ENCODE results near the gene DNAH2. TPM values are rescaled to one million over a fixed set of nuclear protein-coding genes. Genes with fewer than 3 reads are reported as not detected.

The DNAH2 gene
- total RNA-seq, 2 donors from 2014 or later: 0.09 to 4.9 TPM

DNA sequence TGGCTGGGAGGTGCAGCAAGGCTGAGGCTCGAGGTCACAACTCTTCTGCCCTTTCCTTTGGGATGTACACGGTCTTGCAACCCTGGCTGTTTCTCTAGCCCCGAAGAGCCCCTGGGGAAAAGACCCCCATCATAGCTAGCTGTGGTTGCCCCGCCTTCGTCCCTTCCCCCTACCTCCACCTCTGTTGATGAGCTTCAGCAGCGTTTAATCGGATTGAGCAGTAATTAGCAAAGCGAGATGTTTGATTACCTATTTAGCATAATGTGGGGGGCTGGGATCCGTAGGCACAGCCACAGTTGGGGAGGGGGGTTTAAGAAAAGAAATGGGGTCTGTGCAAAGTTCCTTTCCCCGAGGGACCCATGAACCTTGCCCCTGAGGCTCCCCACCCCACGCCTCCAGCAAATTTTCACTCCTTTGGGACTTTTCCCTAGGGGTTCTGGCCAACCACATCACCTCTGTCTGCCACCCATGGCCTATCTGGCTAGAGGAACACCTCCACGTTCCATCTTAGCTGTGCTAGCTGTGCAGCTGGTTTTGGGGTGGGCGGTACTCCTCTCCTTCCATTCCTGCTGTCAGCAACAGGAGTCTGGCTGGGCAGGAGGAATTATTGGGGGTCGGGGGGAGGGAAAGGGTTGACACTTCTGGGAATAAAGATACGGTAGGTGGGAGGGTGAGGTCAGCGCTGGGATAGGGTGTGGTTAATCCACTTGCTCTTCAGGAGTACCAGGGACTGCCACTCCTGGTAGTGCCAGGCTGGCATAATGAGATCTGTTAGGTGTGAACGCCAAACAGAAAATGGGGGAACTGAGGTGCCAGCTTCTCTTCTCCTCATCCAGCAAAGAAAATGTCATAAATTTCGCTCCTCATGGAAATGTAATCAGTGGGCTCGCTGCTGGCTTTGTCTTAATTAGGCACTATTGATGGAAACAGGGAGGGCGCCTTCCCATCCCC lies 1.3 kb upstream of the DNAH2 start:
- Histone ChIP-seq H3K36me3 (no peaks in the 10 kb centered on the region), H3K4me3 (peak overlapping the region; percentile 38 to 41), H3K27ac (peak overlapping the region; percentile 41 to 57), H3K9me3 (no peaks in the 10 kb centered on the region), H3K27me3 (replicated peaks; ENCODE audit: insufficient read depth) (no peaks in the 10 kb centered on the region), H3K4me1 (replicated peaks) (no peaks in the 10 kb centered on the region)
- WGBS: 38% methylated on average over 20 of the region's 20 CpGs
- no peak for DNase-seq (ENCODE audit: low spot score)
- intact Hi-C loops (cut with DNase I): no loop called here
- TF ChIP-seq, protein P1, sequence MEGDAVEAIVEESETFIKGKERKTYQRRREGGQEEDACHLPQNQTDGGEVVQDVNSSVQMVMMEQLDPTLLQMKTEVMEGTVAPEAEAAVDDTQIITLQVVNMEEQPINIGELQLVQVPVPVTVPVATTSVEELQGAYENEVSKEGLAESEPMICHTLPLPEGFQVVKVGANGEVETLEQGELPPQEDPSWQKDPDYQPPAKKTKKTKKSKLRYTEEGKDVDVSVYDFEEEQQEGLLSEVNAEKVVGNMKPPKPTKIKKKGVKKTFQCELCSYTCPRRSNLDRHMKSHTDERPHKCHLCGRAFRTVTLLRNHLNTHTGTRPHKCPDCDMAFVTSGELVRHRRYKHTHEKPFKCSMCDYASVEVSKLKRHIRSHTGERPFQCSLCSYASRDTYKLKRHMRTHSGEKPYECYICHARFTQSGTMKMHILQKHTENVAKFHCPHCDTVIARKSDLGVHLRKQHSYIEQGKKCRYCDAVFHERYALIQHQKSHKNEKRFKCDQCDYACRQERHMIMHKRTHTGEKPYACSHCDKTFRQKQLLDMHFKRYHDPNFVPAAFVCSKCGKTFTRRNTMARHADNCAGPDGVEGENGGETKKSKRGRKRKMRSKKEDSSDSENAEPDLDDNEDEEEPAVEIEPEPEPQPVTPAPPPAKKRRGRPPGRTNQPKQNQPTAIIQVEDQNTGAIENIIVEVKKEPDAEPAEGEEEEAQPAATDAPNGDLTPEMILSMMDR (IDR thresholded peaks at IDR 0.05): no peak
- TF ChIP-seq POLR2AphosphoS5 (IDR thresholded peaks at IDR 0.05) (no peak), POLR2A (IDR thresholded peaks at IDR 0.05) (no peak)

DNA sequence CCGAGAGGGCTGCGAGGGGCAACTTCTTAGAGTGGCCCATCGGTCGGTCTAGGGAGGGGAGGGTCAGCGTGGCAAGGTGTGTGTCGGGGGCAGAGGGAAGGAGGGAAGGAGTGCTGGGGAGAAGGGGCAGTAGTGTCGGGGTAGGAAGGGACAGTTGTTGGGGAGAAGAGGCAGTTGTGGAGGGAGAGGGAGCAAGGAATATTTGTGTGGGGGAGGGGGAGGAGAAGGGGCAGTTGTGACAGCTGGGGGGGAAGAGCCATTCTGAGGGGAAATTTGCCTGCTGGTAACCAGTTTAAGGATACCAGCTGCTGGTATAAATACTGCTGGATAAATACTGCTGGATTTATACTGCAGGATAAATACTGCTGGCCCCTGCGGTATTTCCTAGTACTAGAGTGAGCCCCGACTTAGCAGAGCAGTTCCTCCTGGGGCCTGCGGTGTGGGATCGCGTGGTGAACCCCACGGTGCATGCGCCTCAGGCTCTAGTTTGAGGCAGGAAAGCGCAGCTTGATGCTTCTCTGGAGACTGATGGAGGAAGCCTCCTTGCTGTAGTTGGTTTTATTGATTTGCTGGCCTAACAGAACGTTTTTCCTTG lies 309 bp downstream of the DNAH2 start:
- no peak for DNase-seq (ENCODE audit: low spot score)
- no peaks in the 10 kb centered on the region for H3K4me1 ChIP-seq (replicated peaks)
- H3K4me3 ChIP-seq: peak overlapping the region; percentile 38 to 41
- H3K36me3 ChIP-seq: no peaks in the 10 kb centered on the region
- TF ChIP-seq, protein P1 (IDR thresholded peaks at IDR 0.05): no peak
- TF ChIP-seq POLR2AphosphoS5 (IDR thresholded peaks at IDR 0.05): no peak
- no peak for TF ChIP-seq POLR2A (IDR thresholded peaks at IDR 0.05)
- WGBS: 7% methylated on average over 16 of the region's 16 CpGs
- no peaks in the 10 kb centered on the region for H3K9me3 ChIP-seq
- no peaks in the 10 kb centered on the region for H3K27me3 ChIP-seq (replicated peaks; ENCODE audit: insufficient read depth)
- no peak overlapping the region for H3K27ac ChIP-seq
- intact Hi-C loops (cut with DNase I): no loop called here

DNA sequence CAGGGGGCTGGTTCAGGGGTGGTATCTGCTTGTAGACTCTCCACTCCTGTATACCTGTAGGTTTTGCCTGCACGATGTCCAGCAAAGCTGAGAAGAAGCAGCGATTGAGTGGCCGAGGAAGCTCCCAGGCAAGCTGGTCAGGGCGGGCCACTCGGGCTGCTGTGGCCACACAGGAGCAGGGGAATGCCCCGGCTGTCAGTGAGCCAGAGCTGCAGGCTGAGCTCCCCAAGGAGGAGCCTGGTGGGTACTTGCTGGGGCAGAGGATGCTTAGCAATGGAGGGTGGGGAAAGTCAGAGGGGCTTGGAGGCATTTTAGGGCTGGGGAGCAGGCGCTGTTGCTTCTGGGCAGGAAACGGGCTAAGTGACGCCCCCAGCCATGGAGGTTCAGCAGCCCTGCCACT lies 2.1 kb downstream of the DNAH2 start:
- TF ChIP-seq POLR2A (IDR thresholded peaks at IDR 0.05): no peak
- no peak for TF ChIP-seq POLR2AphosphoS5 (IDR thresholded peaks at IDR 0.05)
- TF ChIP-seq, protein P1 (IDR thresholded peaks at IDR 0.05): no peak
- H3K4me1 ChIP-seq (replicated peaks): no peaks in the 10 kb centered on the region
- no peaks in the 10 kb centered on the region for H3K9me3 ChIP-seq
- intact Hi-C loops (cut with DNase I): no loop called here
- WGBS: 68% methylated on average over 9 of the region's 9 CpGs
- no peak for DNase-seq (ENCODE audit: low spot score)
- no peaks in the 10 kb centered on the region for H3K27me3 ChIP-seq (replicated peaks; ENCODE audit: insufficient read depth)
- no peak overlapping the region for H3K27ac ChIP-seq
- no peak overlapping the region for H3K4me3 ChIP-seq
- no peaks in the 10 kb centered on the region for H3K36me3 ChIP-seq

DNA sequence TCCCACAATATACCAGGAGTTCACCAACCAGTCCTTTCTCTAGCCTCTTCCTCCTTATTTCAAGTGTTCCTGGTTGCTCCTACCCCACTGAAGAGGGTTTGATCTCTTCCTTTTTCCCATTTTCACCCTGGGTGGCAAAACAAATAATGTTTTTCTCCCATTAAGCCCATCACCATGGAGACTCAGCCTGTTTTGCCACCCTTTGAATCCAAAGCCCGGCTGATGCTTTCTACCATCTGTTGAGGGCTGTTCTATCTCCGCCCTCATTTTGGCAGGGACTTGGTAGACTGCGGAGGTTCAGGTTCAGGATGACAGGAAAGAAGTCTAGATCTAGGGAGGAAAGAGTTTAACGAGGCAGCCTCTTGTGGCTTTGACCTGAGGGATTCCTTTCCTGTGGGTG lies 2.6 kb downstream of the DNAH2 start:
- H3K36me3 ChIP-seq: no peaks in the 10 kb centered on the region
- no peaks in the 10 kb centered on the region for H3K9me3 ChIP-seq
- intact Hi-C loops (cut with DNase I): no loop called here
- H3K4me3 ChIP-seq: no peak overlapping the region
- no peak for DNase-seq (ENCODE audit: low spot score)
- no peaks in the 10 kb centered on the region for H3K27me3 ChIP-seq (replicated peaks; ENCODE audit: insufficient read depth)
- WGBS: 33% methylated on average over 4 of the region's 4 CpGs
- TF ChIP-seq, protein P1 (IDR thresholded peaks at IDR 0.05): no peak
- no peak for TF ChIP-seq POLR2AphosphoS5 (IDR thresholded peaks at IDR 0.05)
- no peaks in the 10 kb centered on the region for H3K4me1 ChIP-seq (replicated peaks)
- H3K27ac ChIP-seq: no peak overlapping the region

Measured in prostate gland (tissue), 2 donors.